Activated CD4-positive, alpha-beta T cell treated with anti-CD3 and anti-CD28 coated beads, Interleukin-2, amount 50 U/mL, for 24 hours (primary cell): Measurements from ENCODE around the gene DOCK3.

ENCODE experiments used
- DNase-seq, 2 donors: peaks; one replicate each; pipeline ENCODE4 v3.0.0-alpha.2; 2020; ENCODE audit warnings: low read depth in 1 of 2, low spot score in 1 of 2

DOCK3 gene, protein sequence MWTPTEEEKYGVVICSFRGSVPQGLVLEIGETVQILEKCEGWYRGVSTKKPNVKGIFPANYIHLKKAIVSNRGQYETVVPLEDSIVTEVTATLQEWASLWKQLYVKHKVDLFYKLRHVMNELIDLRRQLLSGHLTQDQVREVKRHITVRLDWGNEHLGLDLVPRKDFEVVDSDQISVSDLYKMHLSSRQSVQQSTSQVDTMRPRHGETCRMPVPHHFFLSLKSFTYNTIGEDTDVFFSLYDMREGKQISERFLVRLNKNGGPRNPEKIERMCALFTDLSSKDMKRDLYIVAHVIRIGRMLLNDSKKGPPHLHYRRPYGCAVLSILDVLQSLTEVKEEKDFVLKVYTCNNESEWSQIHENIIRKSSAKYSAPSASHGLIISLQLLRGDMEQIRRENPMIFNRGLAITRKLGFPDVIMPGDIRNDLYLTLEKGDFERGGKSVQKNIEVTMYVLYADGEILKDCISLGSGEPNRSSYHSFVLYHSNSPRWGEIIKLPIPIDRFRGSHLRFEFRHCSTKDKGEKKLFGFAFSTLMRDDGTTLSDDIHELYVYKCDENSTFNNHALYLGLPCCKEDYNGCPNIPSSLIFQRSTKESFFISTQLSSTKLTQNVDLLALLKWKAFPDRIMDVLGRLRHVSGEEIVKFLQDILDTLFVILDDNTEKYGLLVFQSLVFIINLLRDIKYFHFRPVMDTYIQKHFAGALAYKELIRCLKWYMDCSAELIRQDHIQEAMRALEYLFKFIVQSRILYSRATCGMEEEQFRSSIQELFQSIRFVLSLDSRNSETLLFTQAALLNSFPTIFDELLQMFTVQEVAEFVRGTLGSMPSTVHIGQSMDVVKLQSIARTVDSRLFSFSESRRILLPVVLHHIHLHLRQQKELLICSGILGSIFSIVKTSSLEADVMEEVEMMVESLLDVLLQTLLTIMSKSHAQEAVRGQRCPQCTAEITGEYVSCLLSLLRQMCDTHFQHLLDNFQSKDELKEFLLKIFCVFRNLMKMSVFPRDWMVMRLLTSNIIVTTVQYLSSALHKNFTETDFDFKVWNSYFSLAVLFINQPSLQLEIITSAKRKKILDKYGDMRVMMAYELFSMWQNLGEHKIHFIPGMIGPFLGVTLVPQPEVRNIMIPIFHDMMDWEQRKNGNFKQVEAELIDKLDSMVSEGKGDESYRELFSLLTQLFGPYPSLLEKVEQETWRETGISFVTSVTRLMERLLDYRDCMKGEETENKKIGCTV (N-terminal part only)

DNA sequence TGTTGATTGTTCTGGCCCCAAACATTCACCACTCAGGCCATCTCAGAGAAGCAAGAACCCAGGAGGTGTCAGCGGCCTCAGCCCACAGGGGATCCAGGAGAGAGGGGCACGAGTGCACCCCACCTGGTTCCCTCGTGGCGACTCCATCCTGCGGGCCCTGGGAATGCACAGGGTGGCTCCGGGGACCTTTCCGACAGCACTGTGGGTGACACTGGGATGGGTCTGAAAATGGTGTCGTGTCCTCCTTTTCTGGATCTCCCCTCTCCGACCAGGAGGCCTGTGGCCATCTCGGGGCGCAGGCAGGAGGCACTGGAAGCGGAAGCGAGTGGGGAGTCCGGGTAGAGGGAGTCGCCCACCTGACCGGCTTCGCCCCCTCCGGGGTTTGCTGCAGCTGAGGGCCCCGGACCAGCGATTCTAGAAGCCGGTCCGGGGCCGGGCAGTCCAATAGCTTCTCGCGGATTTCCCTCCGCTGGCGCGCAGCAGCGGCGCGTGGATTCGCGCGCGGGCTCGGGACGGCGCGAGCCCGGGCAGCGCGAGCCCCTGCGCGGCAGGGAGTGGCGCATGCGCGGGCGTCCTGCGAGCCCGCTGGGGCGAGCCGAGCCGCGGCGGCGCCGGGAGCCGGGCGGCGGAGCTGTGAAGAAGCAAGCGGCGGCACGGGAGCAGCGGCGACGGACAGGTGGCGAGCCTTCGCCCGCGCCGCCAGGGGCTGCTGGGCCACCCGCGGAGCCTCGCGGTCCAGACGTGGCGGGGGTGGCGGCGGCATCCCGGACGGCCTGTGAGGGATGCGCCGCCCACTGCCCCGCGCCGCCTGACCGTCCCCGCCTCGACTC is at the start of gene DOCK3:
DOCK3 (plus strand) TSS at position 579 of the 830 bp plus-strand sequence. CDS start 337 bp downstream, outside the sequence.
- no peak for DNase-seq

DNA sequence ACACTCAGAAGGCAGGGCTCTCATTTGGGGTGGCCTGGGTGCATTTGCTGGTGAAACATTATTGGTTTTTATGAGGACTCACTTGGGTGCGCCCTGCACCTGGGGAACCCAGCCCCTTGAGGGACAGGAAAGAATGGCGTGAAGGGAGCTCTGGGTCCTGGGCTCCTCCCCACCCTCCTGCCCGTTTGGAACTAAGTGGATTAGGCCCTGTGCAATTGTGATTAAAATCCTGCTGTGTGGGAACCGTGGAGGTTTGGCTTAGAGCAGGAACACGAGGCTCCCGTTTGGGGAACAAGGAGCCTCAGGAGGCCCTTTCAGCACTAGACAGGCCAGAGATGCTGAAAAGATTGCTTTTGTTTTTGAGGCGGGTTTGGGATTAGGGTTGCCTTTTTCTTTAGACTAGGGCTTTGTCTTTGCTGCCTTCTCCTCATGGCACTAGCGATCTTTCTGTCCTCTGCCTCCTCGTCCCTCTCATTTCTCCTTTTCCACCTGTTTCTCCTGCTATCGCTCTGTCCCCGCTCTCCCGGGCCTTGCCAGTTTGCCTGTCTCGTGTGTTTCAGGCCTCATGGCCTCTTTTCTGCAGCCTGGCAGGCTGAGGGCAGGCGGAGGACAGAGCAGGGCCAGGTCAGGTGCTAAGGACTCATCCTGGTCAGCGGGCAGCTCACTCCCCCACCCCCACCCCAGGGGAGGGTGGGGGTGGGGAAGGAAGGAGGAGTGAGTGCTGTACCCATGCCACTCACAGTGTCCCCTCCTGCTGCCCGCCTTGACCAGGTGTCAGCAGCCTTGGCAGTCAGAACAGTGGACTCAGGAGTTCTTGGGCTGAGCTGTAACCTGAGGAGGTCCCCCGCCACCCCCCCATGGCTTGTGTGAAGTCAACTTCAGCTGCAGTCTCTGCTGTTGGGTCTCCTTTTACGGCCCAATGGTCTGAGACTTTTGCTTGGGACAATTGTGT is 49.2 kb upstream of the DOCK3 start:
- no peak for DNase-seq

DNA sequence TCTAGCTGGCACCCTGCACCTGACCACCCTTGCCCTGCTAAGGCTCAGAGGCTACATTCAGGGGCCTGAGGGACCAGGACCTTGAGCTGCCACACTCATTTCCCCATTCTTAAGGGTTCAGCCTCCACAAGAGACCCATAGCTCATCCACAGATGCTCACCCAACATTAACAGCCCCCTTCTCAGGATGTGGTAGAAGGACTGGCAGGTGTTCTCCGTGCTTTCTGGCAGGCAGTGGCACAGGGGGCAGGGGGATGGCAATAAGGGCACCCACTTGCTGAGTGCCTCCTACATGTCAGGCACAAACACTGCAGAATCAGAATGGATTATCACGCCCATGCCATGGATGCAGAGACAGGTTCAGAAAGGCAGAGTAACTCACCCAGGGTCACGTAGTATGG is 48.3 kb upstream of the DOCK3 start:
- DNase-seq = no peak

- no peak for DNase-seq
Observed at GRCh38 chr3:50627407-50628051, 47.2 kb upstream of the DOCK3 start.

DNA sequence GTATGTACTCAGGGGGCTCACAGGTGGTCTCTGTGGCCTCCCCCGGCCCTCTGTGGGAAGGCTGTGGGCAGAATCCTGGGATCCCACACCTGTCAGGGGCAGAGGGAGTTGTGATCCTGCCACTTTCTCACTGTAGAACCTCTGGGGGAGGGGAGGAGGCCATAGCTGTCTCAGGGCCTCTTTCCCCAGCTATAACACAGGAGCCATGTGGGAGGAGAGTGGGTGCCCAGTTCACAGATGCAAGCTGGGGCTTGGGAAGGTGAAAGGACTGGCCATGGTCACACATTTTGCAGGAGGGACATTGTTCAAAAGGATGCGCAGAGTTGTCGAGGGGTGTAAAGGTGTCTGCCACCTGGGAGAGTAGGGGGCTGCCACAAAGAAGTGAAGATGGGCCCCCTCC is 46.1 kb upstream of the DOCK3 start:
- no peak for DNase-seq

DNA sequence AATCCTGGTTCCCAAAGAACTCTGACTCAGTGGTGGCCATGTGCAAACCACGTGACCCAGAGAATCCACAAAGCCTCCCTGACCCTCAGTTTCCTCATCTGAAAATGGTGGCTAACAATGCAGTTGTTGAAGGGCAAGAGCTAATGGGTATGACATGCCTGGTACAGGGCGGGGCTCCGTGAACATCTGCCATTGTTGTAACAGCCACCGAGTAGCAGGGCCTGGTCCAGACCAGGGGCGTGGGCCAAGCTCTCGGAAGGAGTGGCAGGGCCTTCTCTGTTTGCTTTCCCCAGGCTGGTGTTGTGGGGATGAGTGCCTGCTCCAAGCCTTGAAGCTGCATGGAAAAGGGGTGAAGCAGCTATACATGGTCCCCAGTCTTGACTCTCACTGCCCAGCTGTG is 44.3 kb upstream of the DOCK3 start:
- DNase-seq = no peak

GRCh38 chr3:50630877-50631276 is 43.9 kb upstream of the DOCK3 start:
- no peak for DNase-seq

DNA sequence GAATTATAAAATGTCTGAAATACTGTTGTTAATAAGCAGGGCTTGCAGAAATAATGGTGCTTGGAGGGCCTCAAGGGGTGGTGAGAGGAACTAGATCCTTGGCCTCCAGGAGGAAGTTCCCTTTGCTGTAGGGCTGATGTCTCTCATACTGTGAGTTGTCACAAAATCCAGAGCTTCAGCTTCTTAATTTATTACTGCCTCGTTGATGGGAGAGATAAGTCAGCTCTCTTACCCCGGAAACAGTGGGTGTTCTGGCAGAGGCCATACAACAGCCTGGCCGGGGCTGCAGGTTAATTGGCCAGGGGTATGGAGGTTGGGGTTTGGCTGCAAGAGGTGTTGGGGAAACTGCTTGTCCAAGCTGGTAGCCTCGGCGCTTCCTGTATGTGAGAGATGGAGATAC is 42.3 kb upstream of the DOCK3 start:
- DNase-seq = no peak

DNA sequence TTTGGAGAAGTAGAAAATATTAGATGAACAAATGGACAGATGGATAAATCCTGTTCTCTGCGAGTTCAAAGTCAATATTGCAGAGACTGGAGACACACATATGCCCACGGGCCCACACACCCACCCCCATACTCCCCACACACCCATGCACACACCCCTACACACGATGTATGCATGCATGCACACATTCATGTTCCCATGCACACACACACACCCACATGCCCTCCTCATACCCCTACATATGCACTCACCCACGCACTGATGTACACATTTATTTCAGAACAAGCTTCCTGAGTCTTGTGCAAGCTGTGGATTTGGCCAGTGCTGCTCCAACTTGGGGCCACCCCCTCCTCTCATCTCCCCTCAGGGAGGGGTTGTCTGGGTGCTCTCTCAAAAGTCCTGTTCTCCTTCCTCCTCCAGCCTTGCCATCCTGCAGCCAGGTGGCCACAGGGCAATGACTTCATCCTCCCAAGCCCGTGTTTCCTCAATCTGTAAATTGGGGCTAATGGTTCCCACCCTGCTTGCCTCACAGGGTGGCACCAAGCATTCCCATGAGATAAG is 41.4 kb upstream of the DOCK3 start:
- DNase-seq = no peak

- DNase-seq = no peak
Observed at GRCh38 chr3:50635066-50635465, 39.7 kb upstream of the DOCK3 start.

DNA sequence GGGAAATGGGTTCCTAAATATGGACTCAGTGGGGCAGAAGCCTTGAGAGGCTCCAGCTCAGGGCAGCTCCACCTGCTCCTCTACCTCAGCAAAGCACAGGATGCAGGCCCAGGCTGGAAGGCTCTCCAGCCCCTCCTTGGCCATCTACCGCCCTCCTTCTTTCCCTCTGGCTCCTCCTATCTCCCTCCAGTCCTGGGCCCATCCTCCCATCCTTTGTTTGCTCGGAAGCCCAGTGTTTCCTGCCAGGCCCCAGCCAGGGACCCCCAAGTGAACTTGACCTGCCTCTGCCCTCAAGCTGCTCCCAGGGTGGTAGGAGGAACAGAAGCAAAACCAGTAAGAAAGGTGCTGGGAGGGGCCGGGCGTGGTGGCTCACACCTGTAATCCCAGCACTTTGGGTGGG is 37.7 kb upstream of the DOCK3 start:
- no peak for DNase-seq

DNA sequence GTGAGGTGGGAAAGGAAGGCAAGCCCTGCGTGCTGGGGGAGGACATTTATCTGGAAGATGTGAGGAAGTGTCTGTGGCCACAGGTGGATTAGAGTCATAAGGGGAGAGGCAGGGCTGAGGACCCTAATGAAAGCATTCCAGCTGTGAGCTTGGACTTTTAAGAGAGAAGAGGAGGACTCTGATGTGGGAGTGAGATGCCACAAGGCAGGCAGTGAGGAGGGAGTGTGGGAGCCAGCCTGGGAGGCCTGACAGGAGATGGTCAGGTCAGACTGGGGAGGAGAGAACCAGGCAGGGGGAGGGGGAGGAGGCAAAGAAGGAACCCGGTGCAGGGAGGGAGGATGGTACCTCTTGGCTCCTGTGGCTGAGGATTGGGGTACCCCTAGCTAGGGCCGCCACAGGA is 36.8 kb upstream of the DOCK3 start:
- no peak for DNase-seq

DNA sequence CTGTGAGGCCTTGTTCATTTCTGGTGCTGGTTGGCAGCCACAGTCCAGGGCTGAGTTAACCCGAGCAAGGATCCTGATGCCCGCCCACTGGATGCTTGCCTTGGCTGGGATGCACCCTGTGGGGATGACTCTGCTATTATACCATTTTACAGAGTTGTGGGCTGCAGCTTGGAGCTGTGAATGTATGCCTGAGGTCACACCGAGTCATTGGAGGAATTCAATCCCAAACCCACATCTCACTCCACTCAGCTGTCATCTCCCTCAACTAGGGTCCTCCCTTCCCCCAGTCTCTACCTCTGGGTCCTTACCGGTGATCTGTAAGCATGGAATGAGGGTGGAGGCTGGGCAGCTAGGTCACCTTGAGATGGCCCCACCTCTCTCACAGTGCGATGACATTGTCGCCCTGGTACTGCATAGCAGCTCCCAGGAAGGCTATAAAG is 35.7 kb upstream of the DOCK3 start:
- DNase-seq = no peak

GRCh38 chr3:50642382-50642781 is 32.3 kb upstream of the DOCK3 start:
- no peak for DNase-seq

DNA sequence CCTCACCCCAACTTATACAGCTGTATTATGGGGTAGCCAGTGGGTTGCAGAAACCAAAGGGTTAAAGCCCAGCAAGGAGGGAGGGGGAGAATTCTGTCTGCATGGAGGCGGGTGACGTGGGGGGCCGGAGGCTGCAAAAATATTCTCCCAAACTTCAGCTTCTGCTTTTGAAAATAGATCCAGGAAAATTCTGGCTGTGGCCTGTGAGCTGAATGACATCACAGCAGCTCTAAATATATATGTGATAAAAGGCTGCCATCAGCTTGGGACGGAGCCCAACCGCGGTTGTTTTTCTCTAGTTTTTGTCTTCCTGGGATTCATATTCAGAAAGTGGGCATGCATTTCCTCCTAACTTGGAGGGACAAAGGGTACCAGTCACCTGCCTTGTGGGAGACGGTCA is 30.2 kb upstream of the DOCK3 start:
- DNase-seq = no peak

GRCh38 chr3:50645378-50645777 is 29.3 kb upstream of the DOCK3 start:
- DNase-seq = no peak

DNA sequence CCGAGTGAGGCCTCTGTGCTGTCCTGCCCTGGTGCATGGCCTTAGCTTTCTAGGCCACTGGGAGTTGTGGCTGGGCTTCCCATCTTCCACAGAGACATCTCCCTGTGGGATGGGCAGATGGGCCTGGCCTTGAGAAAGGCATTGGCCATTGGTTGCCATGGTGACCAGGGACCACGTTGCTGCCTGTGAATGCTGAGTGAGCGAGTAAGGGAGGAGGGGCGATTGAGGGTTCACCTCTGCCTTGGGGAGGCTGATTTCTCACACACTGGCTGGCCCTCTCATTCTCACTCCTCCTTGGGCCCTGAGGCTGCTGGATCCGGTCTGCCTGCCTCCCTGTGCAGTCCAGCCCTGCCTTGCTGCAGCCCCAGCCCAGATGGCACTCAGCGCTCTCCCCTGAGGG is 26.4 kb upstream of the DOCK3 start:
- no peak for DNase-seq

DNA sequence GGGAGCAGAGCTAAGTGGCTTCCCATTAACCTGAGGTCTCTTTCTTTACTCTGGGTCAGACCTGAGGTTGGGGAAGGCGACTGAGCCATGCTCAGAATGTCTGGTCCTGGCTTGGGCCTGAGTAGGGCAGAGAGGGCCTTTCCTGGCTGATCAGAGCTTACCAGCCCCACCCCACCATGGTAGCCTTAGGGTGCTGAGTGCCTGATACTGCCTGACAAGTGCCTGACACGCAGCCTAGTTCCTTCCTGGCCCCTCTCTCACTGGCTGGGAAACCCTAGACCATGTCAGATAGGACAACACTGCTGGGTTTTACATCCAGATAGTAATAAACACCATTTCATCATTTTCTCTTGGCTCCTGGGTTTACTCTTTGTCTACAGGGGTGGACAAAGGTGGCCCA is 25.8 kb upstream of the DOCK3 start:
- no peak for DNase-seq

DNA sequence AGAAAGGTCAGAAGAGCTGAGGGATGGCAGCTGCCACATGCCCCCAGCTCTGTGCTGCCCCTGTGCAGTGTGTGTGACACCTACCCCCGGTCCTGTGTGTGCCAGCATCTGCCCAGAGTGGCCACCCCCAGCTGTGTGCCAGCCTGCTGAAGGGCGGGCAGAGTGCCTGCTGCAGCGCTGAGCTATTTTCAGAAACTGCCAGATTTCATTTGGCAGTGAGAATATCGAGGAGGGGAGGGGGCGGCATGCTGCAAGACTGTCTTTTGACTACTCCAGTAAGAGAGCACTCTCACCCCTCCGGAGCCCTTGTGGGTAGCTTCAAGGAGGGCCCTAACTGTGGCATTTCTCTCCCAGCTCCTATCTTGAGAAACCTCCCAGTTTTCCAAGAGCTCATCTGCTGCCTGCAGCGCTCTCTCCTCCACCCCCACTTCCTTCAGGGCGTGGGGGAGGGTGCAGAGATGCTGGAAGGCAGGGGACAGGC is 25.2 kb upstream of the DOCK3 start:
- DNase-seq = no peak
